ENCODE results near the gene EPHB3. TPM values are rescaled to one million over a fixed set of nuclear protein-coding genes. Genes with fewer than 3 reads are reported as not detected.

Gene EPHB3
- total RNA-seq, 1 donor from 2014 or later = 40.0 TPM

- DNase-seq (ENCODE audit: low spot score) = no peak
These were observed 17.9 kb downstream of the EPHB3 start for GRCh38 chr3:184579513-184579912.

- no peak for DNase-seq (ENCODE audit: low spot score)
These were observed 18.8 kb downstream of the EPHB3 start for GRCh38 chr3:184580376-184580775.

- no peak for DNase-seq (ENCODE audit: low spot score)
These were observed 19.8 kb downstream of the EPHB3 start for GRCh38 chr3:184581331-184581855.

GRCh38 chr3:184582646-184583577, 21.3 kb downstream of the EPHB3 start:
- peak; percentile 79 for DNase-seq (ENCODE audit: low spot score)

GRCh38 chr3:184583578-184584451, 22.2 kb downstream of the EPHB3 start:
- DNase-seq (ENCODE audit: low spot score) = no peak

GRCh38 chr3:184584464-184584891, 22.9 kb downstream of the EPHB3 start:
- DNase-seq (ENCODE audit: low spot score) = peak; percentile 61

- DNase-seq (ENCODE audit: low spot score) = no peak
These were observed 24.0 kb downstream of the EPHB3 start for GRCh38 chr3:184585545-184585944.

- no peak for DNase-seq (ENCODE audit: low spot score)
These were observed 25.3 kb downstream of the EPHB3 start for GRCh38 chr3:184586851-184587250.

GRCh38 chr3:184588776-184589175, 27.2 kb downstream of the EPHB3 start:
- no peak for DNase-seq (ENCODE audit: low spot score)

- DNase-seq (ENCODE audit: low spot score) = peak; percentile 55
These were observed 29.2 kb downstream of the EPHB3 start for GRCh38 chr3:184590795-184591194.

GRCh38 chr3:184591789-184592188, 30.2 kb downstream of the EPHB3 start:
- DNase-seq (ENCODE audit: low spot score) = no peak

GRCh38 chr3:184592371-184593219, 31.0 kb downstream of the EPHB3 start:
- DNase-seq (ENCODE audit: low spot score) = peak; percentile 96

- peak; percentile 84 for DNase-seq (ENCODE audit: low spot score)
These were observed 31.8 kb downstream of the EPHB3 start for GRCh38 chr3:184593220-184593927.

GRCh38 chr3:184593928-184594303, 32.3 kb downstream of the EPHB3 start:
- no peak for DNase-seq (ENCODE audit: low spot score)

- no peak for DNase-seq (ENCODE audit: low spot score)
These were observed 32.9 kb downstream of the EPHB3 start for GRCh38 chr3:184594371-184595001.

- no peak for DNase-seq (ENCODE audit: low spot score)
These were observed 34.1 kb downstream of the EPHB3 start for GRCh38 chr3:184595726-184596125.

- DNase-seq (ENCODE audit: low spot score) = no peak
These were observed 34.6 kb downstream of the EPHB3 start for GRCh38 chr3:184596233-184596632.

GRCh38 chr3:184596886-184597575, 35.4 kb downstream of the EPHB3 start:
- no peak for DNase-seq (ENCODE audit: low spot score)

GRCh38 chr3:184597829-184598573, 36.4 kb downstream of the EPHB3 start:
- no peak for DNase-seq (ENCODE audit: low spot score)

Measured in umbilical cord (tissue), 2 donors.